Mucosa of stomach (tissue), 1 donor: ENCODE data around the gene CLK1.

Experiments
- H3K27me3 ChIP-seq: one replicate; pipeline ENCODE4 v1.7.0; 2013; ENCODE audit warnings: mild to moderate bottlenecking, low read length; ENCODE audit not compliant: control insufficient read depth, insufficient read depth
- H3K36me3 ChIP-seq: one replicate; pipeline ENCODE4 v1.7.0; 2013; ENCODE audit warnings: low read length; ENCODE audit not compliant: control insufficient read depth, insufficient read depth
- H3K4me1 ChIP-seq: one replicate; pipeline ENCODE4 v1.7.0; 2013; ENCODE audit warnings: mild to moderate bottlenecking, low read length; ENCODE audit not compliant: control insufficient read depth, insufficient read depth
- H3K4me3 ChIP-seq: one replicate; pipeline ENCODE4 v1.7.0; 2013; ENCODE audit warnings: low read length
- H3K9ac ChIP-seq: one replicate; pipeline ENCODE4 v1.7.0; 2013; ENCODE audit warnings: mild to moderate bottlenecking, low read length, moderate library complexity
- H3K9me3 ChIP-seq: one replicate; pipeline ENCODE4 v1.7.0; 2013; ENCODE audit warnings: mild to moderate bottlenecking, low read length, moderate library complexity; ENCODE audit not compliant: control insufficient read depth
- donor health status: Pancreatic carcinoma.

Gene CLK1

DNA sequence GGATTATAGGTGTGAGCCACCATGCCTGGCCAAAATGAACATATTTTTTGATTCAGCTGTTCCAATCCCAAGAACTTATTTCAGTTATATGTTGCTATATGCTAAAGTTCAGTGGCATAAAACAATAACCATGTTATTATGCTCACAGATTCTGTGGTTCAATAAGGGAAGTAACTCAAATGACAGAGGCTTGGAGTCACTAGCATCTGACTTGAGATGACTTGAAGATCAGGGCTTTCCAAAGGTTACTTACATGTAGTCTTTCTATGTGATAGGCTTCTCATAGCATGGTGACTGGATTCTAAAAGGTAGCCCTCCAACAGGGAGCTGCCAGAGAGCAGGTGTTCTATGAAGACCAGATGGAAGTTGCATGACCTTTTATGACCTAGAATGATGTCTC, 17.2 kb downstream of the CLK1 start:
- H3K9me3 ChIP-seq = no peaks in the 10 kb centered on the region
- H3K4me3 ChIP-seq = no peak overlapping the region
- no peaks in the 10 kb centered on the region for H3K27me3 ChIP-seq
- H3K9ac ChIP-seq = no peak overlapping the region
- peaks cover 2% of the 10 kb centered on the region for H3K36me3 ChIP-seq
- no peaks in the 10 kb centered on the region for H3K4me1 ChIP-seq

DNA sequence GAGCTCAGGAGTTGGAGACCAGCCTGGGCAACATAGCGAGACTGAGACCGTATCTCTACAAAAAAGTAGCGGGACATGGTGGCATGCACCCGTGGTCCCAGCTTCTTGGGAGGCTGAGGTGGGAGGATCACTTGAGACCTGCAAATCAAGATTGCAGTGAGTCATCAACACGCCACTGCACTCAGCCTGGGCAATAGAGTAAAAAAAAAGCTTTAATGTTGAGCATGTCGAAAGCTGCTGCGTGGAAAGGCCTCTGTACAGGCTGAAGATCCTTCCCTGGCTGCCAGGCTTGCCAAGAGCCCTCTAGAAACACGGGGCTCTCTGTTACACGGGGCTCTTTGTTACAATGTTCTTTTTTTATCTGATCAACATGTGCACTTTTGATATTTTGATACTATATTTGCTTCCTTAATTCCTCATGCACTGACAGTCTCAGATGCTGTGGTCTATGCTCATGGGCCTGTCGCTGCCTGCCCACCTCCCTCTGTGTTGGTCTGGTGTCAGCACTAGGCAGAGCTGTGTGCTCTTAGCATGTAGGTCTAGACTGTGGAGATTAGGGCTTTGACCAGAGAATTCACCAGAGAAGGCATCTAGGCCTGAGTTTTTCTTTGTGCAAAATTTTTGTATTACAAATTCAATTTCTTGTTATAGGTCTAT, 18.7 kb downstream of the CLK1 start:
- no peaks in the 10 kb centered on the region for H3K27me3 ChIP-seq
- H3K9ac ChIP-seq = no peak overlapping the region
- no peaks in the 10 kb centered on the region for H3K9me3 ChIP-seq
- no peaks in the 10 kb centered on the region for H3K36me3 ChIP-seq
- H3K4me3 ChIP-seq = no peak overlapping the region
- no peaks in the 10 kb centered on the region for H3K4me1 ChIP-seq

DNA sequence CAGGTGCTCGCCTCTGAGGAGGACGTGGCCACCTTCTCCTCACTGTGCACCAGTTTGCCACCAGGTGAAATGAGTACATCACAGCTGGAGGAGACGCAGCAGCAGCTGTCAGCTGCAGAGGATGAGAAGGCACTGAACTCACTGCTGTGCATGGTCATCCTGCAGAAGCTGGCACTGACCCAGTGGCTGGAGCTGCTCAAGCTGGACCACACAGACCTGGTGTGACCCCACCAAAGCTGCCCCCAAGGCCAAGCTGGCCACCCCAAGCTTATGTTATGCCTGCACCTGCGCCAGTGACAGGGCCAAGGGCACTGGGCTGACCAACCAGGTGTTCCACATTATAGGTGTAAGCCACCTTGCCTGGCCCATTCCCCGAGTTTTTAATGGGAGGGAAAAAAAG, 19.3 kb downstream of the CLK1 start:
- Histone ChIP-seq H3K27me3 (no peaks in the 10 kb centered on the region), H3K9me3 (no peaks in the 10 kb centered on the region), H3K9ac (no peak overlapping the region), H3K4me3 (no peak overlapping the region), H3K36me3 (no peaks in the 10 kb centered on the region), H3K4me1 (no peaks in the 10 kb centered on the region)

DNA sequence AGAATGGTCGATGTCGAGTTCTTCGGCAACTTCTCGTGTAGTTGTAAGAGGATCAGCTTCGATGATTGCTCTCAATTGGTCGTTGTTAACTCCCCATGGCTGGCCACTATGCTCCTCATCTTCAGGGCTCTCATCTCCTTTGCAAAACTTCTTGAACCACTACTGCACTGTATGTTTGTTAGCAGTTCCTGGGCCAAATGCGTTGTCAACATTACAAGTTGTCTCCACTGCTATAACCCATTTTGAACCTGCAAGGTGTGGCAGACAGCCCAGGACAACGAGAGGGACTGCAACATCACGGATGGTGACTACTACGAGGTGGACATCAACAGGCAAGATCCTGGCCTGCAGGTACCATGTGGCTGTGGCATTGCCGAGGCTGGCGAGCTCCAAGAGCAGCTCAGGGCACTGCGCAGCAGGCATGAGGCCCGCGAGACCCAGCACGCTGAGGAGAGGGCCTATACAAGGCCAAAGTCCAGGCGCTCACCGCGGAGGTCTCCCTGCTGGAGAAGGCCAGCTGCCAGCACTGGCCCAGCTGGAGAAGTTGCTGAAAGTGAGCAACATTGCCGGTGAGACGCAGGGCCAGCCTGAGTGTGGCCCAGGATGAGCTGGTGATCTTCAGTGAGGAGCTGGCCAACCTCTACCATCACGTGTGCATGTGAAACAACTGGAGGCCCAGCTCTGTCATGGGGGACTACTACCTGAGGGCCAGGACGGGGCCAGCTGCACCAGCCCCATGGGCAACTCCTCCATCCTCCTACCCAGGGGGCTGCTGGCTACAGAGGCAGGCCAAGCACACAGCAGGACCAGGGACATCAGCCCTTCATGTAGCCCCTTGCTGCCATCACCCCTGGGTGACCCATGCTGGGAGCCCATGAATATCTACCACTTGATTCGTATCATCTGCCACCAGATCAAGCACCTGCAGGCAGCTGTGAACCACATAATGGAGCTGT, 20.2 kb downstream of the CLK1 start:
- H3K4me1 ChIP-seq = no peaks in the 10 kb centered on the region
- H3K9ac ChIP-seq = no peak overlapping the region
- H3K4me3 ChIP-seq = no peak overlapping the region
- H3K9me3 ChIP-seq = no peaks in the 10 kb centered on the region
- H3K36me3 ChIP-seq = no peaks in the 10 kb centered on the region
- H3K27me3 ChIP-seq = no peaks in the 10 kb centered on the region

DNA sequence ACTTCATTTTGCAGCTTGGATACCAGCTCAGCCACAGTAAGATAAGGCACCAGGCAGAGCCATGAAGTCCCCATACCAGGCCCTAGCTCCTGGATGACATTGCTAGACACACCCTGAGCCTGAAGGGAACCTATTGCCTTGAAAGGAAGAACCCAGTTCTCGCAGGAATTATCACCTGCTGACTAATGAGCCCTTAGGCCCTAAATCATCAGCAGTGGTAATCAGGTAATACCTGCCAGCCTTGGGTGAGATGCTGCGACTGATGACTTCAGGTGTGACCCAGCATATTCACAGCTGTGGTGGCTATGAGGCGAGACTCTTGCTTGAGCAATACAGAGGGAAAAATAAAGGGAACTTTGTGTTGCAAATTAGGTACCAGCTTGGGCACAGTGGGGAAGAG, 24.9 kb downstream of the CLK1 start:
- no peak overlapping the region for H3K4me3 ChIP-seq
- H3K27me3 ChIP-seq = no peaks in the 10 kb centered on the region
- H3K9ac ChIP-seq = no peak overlapping the region
- H3K4me1 ChIP-seq = no peaks in the 10 kb centered on the region
- H3K36me3 ChIP-seq = no peaks in the 10 kb centered on the region
- no peaks in the 10 kb centered on the region for H3K9me3 ChIP-seq

DNA sequence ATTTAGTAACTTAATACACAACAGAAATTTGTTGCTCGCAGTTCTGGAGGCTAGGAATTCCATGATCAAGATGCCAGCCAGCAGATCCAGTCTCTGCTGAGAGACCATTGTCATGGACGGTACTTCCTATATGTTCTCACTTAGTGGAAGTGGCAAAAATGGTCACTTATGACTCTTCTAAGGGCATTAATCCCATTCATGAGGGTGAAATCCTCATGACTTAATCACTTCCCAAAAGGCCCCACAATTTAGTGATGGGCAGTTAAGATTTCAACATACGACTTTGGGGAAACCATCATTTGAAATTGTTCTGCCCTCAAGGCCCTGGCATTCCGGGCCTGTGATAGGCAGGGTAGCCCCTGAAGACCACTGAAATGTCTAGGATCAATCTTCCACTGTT, 29.8 kb downstream of the CLK1 start:
- H3K4me1 ChIP-seq = no peaks in the 10 kb centered on the region
- no peak overlapping the region for H3K4me3 ChIP-seq
- H3K9me3 ChIP-seq = no peaks in the 10 kb centered on the region
- H3K36me3 ChIP-seq = no peaks in the 10 kb centered on the region
- H3K9ac ChIP-seq = no peak overlapping the region
- H3K27me3 ChIP-seq = no peaks in the 10 kb centered on the region

DNA sequence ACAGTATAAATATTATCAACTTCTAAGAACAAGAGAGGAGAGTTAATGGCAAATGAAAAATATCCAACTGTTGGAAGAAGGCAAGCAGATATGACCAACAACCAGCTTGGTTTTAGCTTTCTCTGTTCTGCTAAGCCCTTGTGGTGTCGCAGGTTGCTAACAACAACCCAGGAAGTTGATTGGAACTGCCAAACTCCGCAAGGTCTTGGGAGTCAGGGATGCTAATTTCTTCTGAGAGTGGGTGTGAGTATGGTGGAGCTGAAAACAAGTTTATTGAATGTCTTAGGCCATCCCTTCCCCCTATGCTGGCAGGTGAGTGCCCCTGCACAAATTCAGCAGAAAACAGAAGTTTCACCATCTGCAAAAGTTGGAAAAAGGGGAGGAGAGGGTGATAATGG, 35.2 kb downstream of the CLK1 start:
- Histone ChIP-seq H3K4me1 (no peaks in the 10 kb centered on the region), H3K27me3 (no peaks in the 10 kb centered on the region), H3K36me3 (no peaks in the 10 kb centered on the region), H3K9me3 (no peaks in the 10 kb centered on the region), H3K4me3 (no peak overlapping the region), H3K9ac (no peak overlapping the region)

DNA sequence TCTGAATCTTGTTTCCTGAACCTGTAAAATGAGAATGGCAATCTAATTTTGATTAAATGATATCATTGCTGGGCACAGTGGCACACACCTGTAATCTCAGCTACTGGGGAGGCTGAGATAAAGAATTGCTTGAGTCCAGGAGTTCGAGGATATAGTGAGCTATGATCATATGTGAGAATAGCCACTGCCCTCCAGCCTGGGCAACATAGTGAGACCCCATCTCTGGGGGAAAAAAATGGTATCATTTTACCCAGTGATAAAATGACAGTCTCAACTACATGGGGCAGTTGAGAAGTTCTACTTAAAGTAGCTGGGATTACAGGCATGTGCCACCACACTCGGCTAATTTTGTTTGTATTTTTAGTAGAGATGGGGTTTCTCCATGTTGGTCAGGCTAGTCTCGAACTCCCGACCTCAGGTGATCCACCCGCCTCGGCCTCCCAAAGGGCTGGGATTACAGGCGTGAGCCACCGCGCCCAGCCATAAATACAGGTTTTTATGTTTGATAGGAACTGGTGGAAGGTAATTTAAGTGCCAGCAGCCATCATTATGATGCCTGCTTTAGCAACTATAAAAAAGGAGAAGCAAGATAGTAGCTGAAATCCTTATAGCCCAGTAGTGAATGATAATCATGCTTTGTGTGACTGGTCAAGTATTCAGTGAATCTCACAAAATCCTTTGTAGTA, 35.7 kb downstream of the CLK1 start:
- H3K4me1 ChIP-seq = no peaks in the 10 kb centered on the region
- H3K4me3 ChIP-seq = no peak overlapping the region
- no peaks in the 10 kb centered on the region for H3K36me3 ChIP-seq
- H3K9ac ChIP-seq = no peak overlapping the region
- no peaks in the 10 kb centered on the region for H3K9me3 ChIP-seq
- H3K27me3 ChIP-seq = no peaks in the 10 kb centered on the region

DNA sequence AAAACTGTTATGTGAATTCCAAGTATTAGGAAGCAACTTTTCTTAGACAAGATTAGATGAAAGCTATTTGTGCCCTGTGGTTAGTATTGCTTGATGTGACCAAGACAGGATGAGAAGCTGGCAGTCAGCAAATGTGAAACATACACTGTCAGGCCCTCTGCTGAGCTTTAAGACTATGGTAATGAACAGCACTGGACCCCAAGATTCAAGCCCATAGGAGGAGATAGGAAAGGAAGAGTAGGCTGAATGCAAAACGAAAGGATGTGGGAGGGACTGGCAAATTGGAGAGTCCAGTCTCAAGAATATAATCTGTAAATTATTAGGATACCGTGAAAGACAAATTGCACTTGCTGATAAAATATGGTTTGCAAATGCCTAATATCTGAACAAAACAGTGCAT, 36.4 kb downstream of the CLK1 start:
- H3K4me3 ChIP-seq = no peak overlapping the region
- H3K36me3 ChIP-seq = no peaks in the 10 kb centered on the region
- H3K27me3 ChIP-seq = no peaks in the 10 kb centered on the region
- H3K9me3 ChIP-seq = no peaks in the 10 kb centered on the region
- no peak overlapping the region for H3K9ac ChIP-seq
- H3K4me1 ChIP-seq = no peaks in the 10 kb centered on the region

DNA sequence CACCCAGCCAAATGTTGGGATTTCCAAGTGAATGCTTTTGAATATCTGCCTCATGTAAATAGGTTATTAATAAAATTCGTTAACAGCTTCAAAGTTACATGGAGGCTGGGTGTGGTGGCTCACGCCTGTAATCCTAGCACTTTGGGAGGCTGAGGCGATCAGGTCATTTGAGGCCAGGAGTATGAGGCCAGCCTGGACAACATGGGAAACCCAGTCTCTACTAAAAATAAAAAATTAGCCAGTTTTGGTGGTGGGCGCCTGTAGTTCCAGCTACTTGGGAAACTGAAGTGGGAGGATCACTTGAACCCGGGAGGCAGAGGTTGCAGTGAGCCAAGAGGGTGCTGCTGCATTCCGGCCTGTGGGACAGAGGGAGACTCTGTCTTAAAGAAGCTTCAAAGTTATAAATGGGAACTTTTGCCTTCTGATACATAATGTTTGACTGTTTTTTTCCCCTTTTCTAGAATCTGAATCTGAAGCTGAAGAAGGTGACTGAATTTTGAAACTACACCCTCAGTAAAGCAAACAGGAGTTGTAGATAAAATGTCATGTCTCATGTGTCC, 42.7 kb downstream of the CLK1 start:
- Histone ChIP-seq H3K9ac (no peak overlapping the region), H3K4me1 (no peaks in the 10 kb centered on the region), H3K27me3 (no peaks in the 10 kb centered on the region), H3K9me3 (no peaks in the 10 kb centered on the region), H3K4me3 (no peak overlapping the region), H3K36me3 (peaks cover 13% of the 10 kb centered on the region)

DNA sequence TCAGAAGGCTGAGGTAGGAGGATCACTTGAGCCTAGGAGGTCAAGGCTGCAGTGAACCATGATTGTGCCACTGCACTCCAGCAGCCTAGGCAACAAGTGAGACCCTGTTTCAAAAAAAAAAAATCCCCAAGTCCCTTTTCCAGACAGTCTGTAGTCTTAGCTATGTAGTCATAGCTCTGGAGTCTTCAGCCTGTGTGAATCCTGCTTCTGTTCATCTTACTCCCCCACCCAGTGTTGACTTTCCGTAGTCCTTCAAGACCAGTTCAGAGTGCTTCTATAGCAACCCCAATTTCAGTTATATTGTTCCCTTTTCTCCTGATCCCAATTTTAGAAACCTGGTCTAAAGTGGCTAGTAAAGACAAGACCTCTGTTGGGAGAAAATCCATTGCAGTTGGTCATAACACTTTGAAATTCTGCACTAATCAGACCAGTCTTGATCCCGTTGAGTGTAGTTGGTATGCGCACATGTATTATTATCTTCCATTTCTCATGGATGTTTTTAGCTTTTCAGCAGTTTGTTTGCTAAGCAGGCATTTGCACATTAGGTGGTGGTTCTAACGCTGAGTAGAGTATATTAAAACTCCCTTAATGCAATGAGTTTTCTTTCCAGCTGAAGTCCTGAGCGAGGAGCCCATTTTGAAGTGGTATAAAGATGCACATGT, 43.8 kb downstream of the CLK1 start:
- Histone ChIP-seq H3K36me3 (peaks cover 13% of the 10 kb centered on the region), H3K27me3 (no peaks in the 10 kb centered on the region), H3K4me1 (no peaks in the 10 kb centered on the region), H3K4me3 (no peak overlapping the region), H3K9me3 (no peaks in the 10 kb centered on the region), H3K9ac (no peak overlapping the region)
